Prostate gland (tissue), 2 donors: Measurements from ENCODE around the gene ESR1.

Experiments used
- POLR2A ChIP-seq: fragments of 450-650 bp; IDR thresholded peaks from one replicate; pipeline ENCODE4 v1.6.1; 2016; ENCODE audit warnings: antibody characterized with exemption, mild to moderate bottlenecking
- POLR2AphosphoS5 ChIP-seq: sonication (generic); formaldehyde crosslinking; IDR thresholded peaks from one replicate; pipeline ENCODE4 v1.6.1; 2017; ENCODE audit warnings: antibody characterized with exemption
- TF ChIP-seq, protein P1 (sequence below), 4 experiments: fragments of 200-600 bp in 2 of 4; fragments of 450-650 bp in 2 of 4; sonication (generic) in 2 of 4; IDR thresholded peaks; 1 replicate in 3 of 4; 2 replicates in 1 of 4; pipeline ENCODE4 v1.5.1; 2016 to 2019; ENCODE audit warnings: antibody characterized with exemption in 4 of 4, mild to moderate bottlenecking in 2 of 4, moderate library complexity in 2 of 4

DNA sequence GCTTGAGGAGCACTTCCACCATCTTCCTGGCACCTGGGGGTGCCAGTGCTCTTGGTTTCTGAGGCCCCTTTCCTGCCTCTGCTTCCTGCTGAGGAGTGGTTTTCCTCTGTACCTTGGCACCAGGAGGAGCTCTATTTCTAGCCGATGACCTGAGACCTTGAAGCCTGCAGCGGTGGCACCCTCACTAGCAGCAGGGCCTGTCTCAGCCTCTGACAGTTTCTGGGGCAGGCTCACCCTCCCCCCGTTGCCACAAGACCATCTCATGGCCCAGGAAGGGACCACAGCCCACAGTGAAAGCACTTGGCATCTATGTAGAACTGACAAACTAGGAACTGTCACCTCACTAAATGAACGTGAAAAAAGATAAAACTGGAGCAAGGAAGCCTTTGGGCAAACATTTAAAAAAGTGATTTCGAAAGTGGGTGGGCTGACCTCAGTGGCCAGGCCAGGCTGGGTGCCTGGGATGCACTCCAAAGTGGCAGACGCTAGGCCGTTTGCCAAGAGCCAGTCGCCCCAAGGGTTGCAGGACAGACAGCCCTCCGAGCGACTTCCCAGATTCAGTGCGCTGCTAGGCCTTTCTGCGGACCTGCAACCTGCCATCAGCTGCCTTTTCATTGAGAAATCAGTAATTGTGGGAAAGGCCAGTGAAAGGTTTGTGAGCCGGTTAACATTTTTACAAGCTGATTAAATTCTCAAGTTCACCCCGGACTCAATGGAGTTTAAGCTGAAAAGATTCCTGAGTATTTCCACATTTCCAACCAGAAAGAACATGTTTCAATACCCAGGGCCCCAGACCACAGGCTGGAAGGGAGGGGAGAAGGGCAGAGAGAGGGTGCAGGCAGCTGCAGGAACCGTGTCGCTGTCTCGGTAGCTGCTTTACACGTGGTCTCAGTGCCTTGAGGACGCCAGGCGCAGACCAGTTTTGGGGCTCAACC is 303.7 kb downstream of the ESR1 start:
- TF ChIP-seq, protein P1, sequence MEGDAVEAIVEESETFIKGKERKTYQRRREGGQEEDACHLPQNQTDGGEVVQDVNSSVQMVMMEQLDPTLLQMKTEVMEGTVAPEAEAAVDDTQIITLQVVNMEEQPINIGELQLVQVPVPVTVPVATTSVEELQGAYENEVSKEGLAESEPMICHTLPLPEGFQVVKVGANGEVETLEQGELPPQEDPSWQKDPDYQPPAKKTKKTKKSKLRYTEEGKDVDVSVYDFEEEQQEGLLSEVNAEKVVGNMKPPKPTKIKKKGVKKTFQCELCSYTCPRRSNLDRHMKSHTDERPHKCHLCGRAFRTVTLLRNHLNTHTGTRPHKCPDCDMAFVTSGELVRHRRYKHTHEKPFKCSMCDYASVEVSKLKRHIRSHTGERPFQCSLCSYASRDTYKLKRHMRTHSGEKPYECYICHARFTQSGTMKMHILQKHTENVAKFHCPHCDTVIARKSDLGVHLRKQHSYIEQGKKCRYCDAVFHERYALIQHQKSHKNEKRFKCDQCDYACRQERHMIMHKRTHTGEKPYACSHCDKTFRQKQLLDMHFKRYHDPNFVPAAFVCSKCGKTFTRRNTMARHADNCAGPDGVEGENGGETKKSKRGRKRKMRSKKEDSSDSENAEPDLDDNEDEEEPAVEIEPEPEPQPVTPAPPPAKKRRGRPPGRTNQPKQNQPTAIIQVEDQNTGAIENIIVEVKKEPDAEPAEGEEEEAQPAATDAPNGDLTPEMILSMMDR (IDR thresholded peaks at IDR 0.05) = no peak
- no peak for TF ChIP-seq POLR2A
- TF ChIP-seq POLR2AphosphoS5 = peak; percentile 33
